IMR-90 (cell line): ENCODE results near the gene CRLF1. TPM values are rescaled to one million over a fixed set of nuclear protein-coding genes. Genes with fewer than 3 reads are reported as not detected.

Source experiments
- ATAC-seq: fragments of 200-7000 bp; cut with Tn5 transposase; 2 replicates; pipeline ENCODE4 v1.9.1; 2020; ENCODE audit warnings: low read depth, mild to moderate bottlenecking, moderate library complexity
- BruUV-seq: library from RNA; stranded (reverse); fragments of 400-500 nt; replicated peaks from 2 replicates; lab custom pipeline; 2021; lab: Mats Ljungman, UMichigan
- CTCF ChIA-PET: fragments of 300-600 bp; formaldehyde crosslinking; extraction: SDS; loops from one replicate; lab custom pipeline; 2021; ENCODE audit warnings: antibody characterized with exemption; lab: Yijun Ruan, JAX
- POLR2A ChIA-PET: fragments of 300-600 bp; sonication (Branson Sonifier 250); formaldehyde crosslinking; loops from one replicate; lab custom pipeline; 2022; ENCODE audit warnings: antibody characterized with exemption; ENCODE audit not compliant: unreplicated experiment; lab: Charles Lee
- DNase-seq: peaks from one replicate; pipeline ENCODE4 v3.0.0; 2013
- H2AFZ ChIP-seq: replicated peaks from 2 replicates; pipeline ENCODE3; 2013; ENCODE audit warnings: low read length, mild to moderate bottlenecking; ENCODE audit not compliant: poor library complexity
- H2AK5ac ChIP-seq: 2 replicates; pipeline ENCODE4 v1.6.1; 2013; ENCODE audit warnings: low read depth, low read length, inconsistent platforms
- H2AK9ac ChIP-seq: replicated peaks from 2 replicates; pipeline ENCODE3; 2013; ENCODE audit warnings: mild to moderate bottlenecking, low read depth, low read length, moderate library complexity; ENCODE audit not compliant: poor library complexity
- H2BK120ac ChIP-seq: 2 replicates; pipeline ENCODE4 v1.6.1; 2013; ENCODE audit warnings: low read depth, low read length, inconsistent platforms
- H2BK15ac ChIP-seq: 3 replicates; pipeline ENCODE4 v1.6.1; 2013; ENCODE audit warnings: low read depth, low read length, inconsistent platforms
- H2BK20ac ChIP-seq: 2 replicates; pipeline ENCODE4 v1.6.1; 2013; ENCODE audit warnings: low read depth, mild to moderate bottlenecking, inconsistent platforms, low read length, moderate library complexity
- H2BK5ac ChIP-seq: 2 replicates; pipeline ENCODE4 v1.6.1; 2013; ENCODE audit warnings: mild to moderate bottlenecking, low read depth, low read length, inconsistent platforms; ENCODE audit not compliant: poor library complexity, severe bottlenecking
- H3K14ac ChIP-seq: replicated peaks from 2 replicates; pipeline ENCODE4 v1.6.1; 2013; ENCODE audit warnings: low read depth, low read length, inconsistent platforms
- H3K18ac ChIP-seq: 2 replicates; pipeline ENCODE4 v1.6.1; 2013; ENCODE audit warnings: low read depth, low read length, control low read depth
- H3K23ac ChIP-seq: 2 replicates; pipeline ENCODE4 v1.6.1; 2013; ENCODE audit warnings: low read depth, low read length, inconsistent platforms
- H3K27ac ChIP-seq: 2 replicates; pipeline ENCODE4 v1.5.1; 2013; ENCODE audit warnings: mild to moderate bottlenecking, control low read depth, low read length; ENCODE audit not compliant: insufficient read depth
- H3K27me3 ChIP-seq: 2 replicates; pipeline ENCODE4 v1.6.1; 2013; ENCODE audit warnings: low read length; ENCODE audit not compliant: control insufficient read depth, insufficient read depth
- H3K36me3 ChIP-seq: 2 replicates; pipeline ENCODE4 v1.6.1; 2013; ENCODE audit warnings: low read length, mixed read lengths; ENCODE audit not compliant: control insufficient read depth, insufficient read depth
- H3K4ac ChIP-seq: 2 replicates; pipeline ENCODE4 v1.6.1; 2013; ENCODE audit warnings: low read depth, low read length, inconsistent platforms
- H3K4me1 ChIP-seq: 2 replicates; pipeline ENCODE4 v1.6.1; 2013; ENCODE audit warnings: low read length, mixed read lengths; ENCODE audit not compliant: control insufficient read depth, insufficient read depth
- H3K4me2 ChIP-seq: 2 replicates; pipeline ENCODE4 v1.6.1; 2013; ENCODE audit warnings: low read depth, mild to moderate bottlenecking, control low read depth, low read length, moderate library complexity
- H3K4me3 ChIP-seq: 2 replicates; pipeline ENCODE4 v1.5.1; 2013; ENCODE audit warnings: low read depth, mild to moderate bottlenecking, control low read depth, low read length, moderate library complexity; ENCODE audit not compliant: insufficient read depth
- H3K56ac ChIP-seq: 2 replicates; pipeline ENCODE4 v1.6.1; 2013; ENCODE audit warnings: low read length, inconsistent platforms; ENCODE audit not compliant: insufficient read depth; ENCODE audit errors: extremely low read depth
- H3K79me1 ChIP-seq, 2 experiments: 2 replicates each; pipeline ENCODE4 v1.6.1; 2013; ENCODE audit warnings: low read length in 2 of 2, inconsistent platforms in 1 of 2, low read depth in 1 of 2
- H3K9ac ChIP-seq: 2 replicates; pipeline ENCODE4 v1.6.1; 2013; ENCODE audit warnings: low read depth, low read length, control low read depth
- H3K9me1 ChIP-seq: 2 replicates; pipeline ENCODE4 v1.6.1; 2013; ENCODE audit warnings: low read length, inconsistent platforms; ENCODE audit not compliant: insufficient read depth
- H3K9me3 ChIP-seq: 2 replicates; pipeline ENCODE4 v1.6.1; 2013; ENCODE audit warnings: low read length; ENCODE audit not compliant: control insufficient read depth, insufficient read depth
- H4K20me1 ChIP-seq: 2 replicates; pipeline ENCODE4 v1.6.1; 2013; ENCODE audit warnings: low read length, inconsistent platforms; ENCODE audit not compliant: insufficient read depth
- H4K5ac ChIP-seq: 2 replicates; pipeline ENCODE4 v1.6.1; 2013; ENCODE audit warnings: mild to moderate bottlenecking, low read depth, low read length, control low read depth
- H4K8ac ChIP-seq, 2 experiments: 2 replicates each; pipeline ENCODE4 v1.6.1; 2013; ENCODE audit warnings: low read depth in 2 of 2, low read length in 2 of 2, control low read depth in 1 of 2, inconsistent platforms in 1 of 2
- H4K91ac ChIP-seq: 2 replicates; pipeline ENCODE4 v1.6.1; 2013; ENCODE audit warnings: low read depth, low read length, inconsistent platforms; ENCODE audit not compliant: insufficient read depth
- BHLHE40 ChIP-seq: fragments of 150-350 bp; IDR thresholded peaks from 2 replicates; pipeline ENCODE4 v1.6.1; 2016; ENCODE audit warnings: mild to moderate bottlenecking, low read depth, low read length
- CEBPB ChIP-seq: IDR thresholded peaks from 2 replicates; pipeline ENCODE4 v1.6.1; 2012; ENCODE audit warnings: low read depth, low read length, improper control_type of control experiment
- CHD1 ChIP-seq: IDR thresholded peaks from 2 replicates; pipeline ENCODE4 v1.6.1; 2012; ENCODE audit warnings: low read depth, low read length, improper control_type of control experiment
- CTCF ChIP-seq: conservative IDR thresholded peaks from 2 replicates; pipeline ENCODE4 v1.5.1; 2012; ENCODE audit warnings: mild to moderate bottlenecking, low read depth, low read length, improper control_type of control experiment
- FOS ChIP-seq: fragments of 150-350 bp; IDR thresholded peaks from 2 replicates; pipeline ENCODE4 v1.6.1; 2016; ENCODE audit warnings: low read depth, low read length
- MAZ ChIP-seq: IDR thresholded peaks from 2 replicates; pipeline ENCODE4 v1.6.1; 2012; ENCODE audit warnings: low read depth, mild to moderate bottlenecking, low read length, improper control_type of control experiment, moderate library complexity, borderline replicate concordance
- MXI1 ChIP-seq: IDR thresholded peaks from 2 replicates; pipeline ENCODE4 v1.6.1; 2012; ENCODE audit warnings: low read depth, mild to moderate bottlenecking, low read length, moderate library complexity, borderline replicate concordance
- POLR2A ChIP-seq: IDR thresholded peaks from 2 replicates; pipeline ENCODE4 v1.6.1; 2012; ENCODE audit warnings: mild to moderate bottlenecking, low read depth, low read length
- RCOR1 ChIP-seq: IDR thresholded peaks from 2 replicates; pipeline ENCODE4 v1.6.1; 2012; ENCODE audit warnings: mild to moderate bottlenecking, low read length, improper control_type of control experiment; ENCODE audit not compliant: insufficient replicate concordance
- RFX5 ChIP-seq: IDR thresholded peaks from 2 replicates; pipeline ENCODE4 v1.8.0; 2012; ENCODE audit warnings: low read depth, mild to moderate bottlenecking, low read length, moderate library complexity
- WGBS, 2 experiments: methylation state at CpG; one replicate each; pipeline versions ENCODE4 v1.1.5 to v1.1.7; 2013; ENCODE audit warnings: missing lambda C conversion rate in 2 of 2; ENCODE audit not compliant: insufficient read length in 1 of 2; ENCODE audit errors: extremely low coverage in 2 of 2; 5-methylcytosine and 5-hydroxymethylcytosine counted together
- dilution Hi-C: fragments of 300-500 bp; cut with HindIII; formaldehyde crosslinking; loops from one replicate; pipeline ENCODE4 v1.14.3; 2018; ENCODE audit warnings: low sequenced_read_pairs; ENCODE audit not compliant: unreplicated experiment
- in situ Hi-C: fragments of 300-500 bp; cut with MboI; formaldehyde crosslinking; loops from 3 replicates; pipeline ENCODE4 v1.14.3; 2019; ENCODE audit warnings: low sequenced_read_pairs, inconsistent platforms, mixed read lengths
- intact Hi-C: fragments of 100-400 bp; cut with micrococcal nuclease; formaldehyde crosslinking; loops from 2 replicates; pipeline ENCODE4 v1.10.0; 2022
- polyA plus RNA-seq, 3 experiments: library from polyadenylated mRNA; depleted of rRNA; stranded (reverse); fragments of >200 nt; gene quantifications; 2 replicates each; pipeline ENCODE4 v1.2.3, GENCODE V29; 2012; ENCODE audit warnings: low replicate concordance in 1 of 3
- total RNA-seq: library from RNA; depleted of rRNA; stranded (reverse); fragments of >200 nt; gene quantifications from 2 replicates; pipeline ENCODE4 v1.2.3, GENCODE V29; 2012
- TF ChIP-seq, protein P1 (sequence below): fragments of 150-350 bp; IDR thresholded peaks from 2 replicates; pipeline ENCODE4 v1.6.1; 2016; ENCODE audit warnings: low read depth, mild to moderate bottlenecking, low read length, moderate library complexity, borderline replicate concordance

CRLF1 gene
- total and polyA plus RNA-seq, 2 of the 4 experiments (the other 2 are of a cell fraction), result 0.18 to 3.1 TPM

GRCh38 chr19:18609717-18610051 is 3.1 kb upstream of the CRLF1 start:
- H3K9me3 ChIP-seq, result no peaks in the 10 kb centered on the region
- peaks cover 4% of the 10 kb centered on the region; the same call in 1 of the 2 replicates for H4K20me1 ChIP-seq
- no peak for DNase-seq
- H3K4me3 ChIP-seq, result no peak overlapping the region
- H3K4me2 ChIP-seq, result no peak overlapping the region
- no peak for ATAC-seq
- dilution Hi-C loops (no loop called here), intact Hi-C loops (no loop called here), in situ Hi-C loops (no loop called here)
- no peaks in the 10 kb centered on the region for H3K79me1 ChIP-seq
- no peak overlapping the region for H2BK20ac ChIP-seq
- H3K27me3 ChIP-seq, result peaks cover 84% of the 10 kb centered on the region
- no peak overlapping the region for H3K27ac ChIP-seq
- no peak overlapping the region for H2BK5ac ChIP-seq
- no peak overlapping the region for H3K18ac ChIP-seq
- no peak overlapping the region for H4K5ac ChIP-seq
- no peak overlapping the region for H3K23ac ChIP-seq
- H3K9me1 ChIP-seq, result no peaks in the 10 kb centered on the region
- BruUV-seq, result no TSS peak
- H2AK9ac ChIP-seq, result no peak overlapping the region
- CTCF ChIA-PET, result no interaction called here
- H2AFZ ChIP-seq, result no peak overlapping the region
- TF ChIP-seq CTCF (no peak), POLR2A (no peak), RFX5 (no peak), RCOR1 (no peak), CEBPB (no peak), MXI1 (no peak), FOS (no peak), CHD1 (no peak), MAZ (no peak), BHLHE40 (no peak)
- TF ChIP-seq, protein P1, sequence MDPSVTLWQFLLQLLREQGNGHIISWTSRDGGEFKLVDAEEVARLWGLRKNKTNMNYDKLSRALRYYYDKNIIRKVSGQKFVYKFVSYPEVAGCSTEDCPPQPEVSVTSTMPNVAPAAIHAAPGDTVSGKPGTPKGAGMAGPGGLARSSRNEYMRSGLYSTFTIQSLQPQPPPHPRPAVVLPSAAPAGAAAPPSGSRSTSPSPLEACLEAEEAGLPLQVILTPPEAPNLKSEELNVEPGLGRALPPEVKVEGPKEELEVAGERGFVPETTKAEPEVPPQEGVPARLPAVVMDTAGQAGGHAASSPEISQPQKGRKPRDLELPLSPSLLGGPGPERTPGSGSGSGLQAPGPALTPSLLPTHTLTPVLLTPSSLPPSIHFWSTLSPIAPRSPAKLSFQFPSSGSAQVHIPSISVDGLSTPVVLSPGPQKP, result no peak
- H4K91ac ChIP-seq, result no peak overlapping the region
- POLR2A ChIA-PET, result no interaction called here
- no peak overlapping the region for H2AK5ac ChIP-seq
- no peaks in the 10 kb centered on the region for H3K36me3 ChIP-seq
- WGBS, 2 experiments, result no CpG with 5 or more reads among the region's 2 CpGs
- no peak overlapping the region for H2BK120ac ChIP-seq
- H3K14ac ChIP-seq, result no peak overlapping the region
- H3K4me1 ChIP-seq, result peaks cover 11% of the 10 kb centered on the region; the same call in 1 of the 2 replicates
- no peak overlapping the region for H2BK15ac ChIP-seq
- H3K4ac ChIP-seq, result no peak overlapping the region
- H4K8ac ChIP-seq, result no peak overlapping the region
- no peak overlapping the region for H3K56ac ChIP-seq
- H3K9ac ChIP-seq, result no peak overlapping the region
